ENCODE results near the gene FAM111A.

Gene FAM111A

DNA sequence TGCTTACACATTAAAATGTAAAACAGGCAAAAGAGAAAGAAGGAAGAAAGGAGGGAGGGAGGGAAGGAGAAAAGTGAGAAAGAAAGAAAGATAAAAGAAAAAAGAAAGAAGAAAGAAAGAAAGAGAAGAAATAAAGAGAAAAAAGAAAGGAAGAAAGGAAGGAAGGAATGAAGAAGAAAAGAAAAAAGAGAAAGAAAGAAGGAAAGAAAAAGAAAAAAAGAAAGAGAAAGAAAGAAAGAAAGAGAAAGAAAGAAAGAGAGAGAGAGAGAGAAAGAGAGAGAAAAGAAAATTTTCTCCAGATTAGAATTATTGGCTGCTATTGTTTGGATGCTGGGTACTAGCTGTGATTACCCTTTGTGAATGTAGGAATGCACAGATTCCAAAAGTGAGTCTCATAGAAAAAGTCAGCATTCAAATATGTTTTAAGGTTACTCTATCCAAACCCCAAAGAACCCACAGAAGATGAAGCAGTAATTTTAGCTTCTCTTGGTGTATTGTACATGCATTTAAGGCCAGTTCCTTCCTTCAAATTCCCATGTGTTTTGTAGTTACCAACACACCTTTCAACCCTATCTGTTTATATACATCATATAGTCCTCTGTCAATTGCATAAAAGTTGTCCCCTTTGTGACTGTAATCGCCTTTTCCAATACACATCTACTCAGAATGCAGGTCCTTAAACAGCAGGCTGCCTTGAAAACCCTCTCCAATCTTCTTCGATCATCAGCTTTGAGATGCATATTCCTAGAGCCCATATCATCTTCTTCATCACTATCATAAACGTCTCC, 789 bp upstream of the FAM111A start:
- WGBS (ENCODE audit: insufficient coverage): 0% methylated on average over 1 of the region's 3 CpGs
- DNase-seq: no peak
- Histone ChIP-seq H3K27ac (ENCODE audit: insufficient read depth in 1 of 2, low read depth in 1 of 2, low read length in 2 of 2, poor library complexity in 1 of 2, severe bottlenecking in 2 of 2) (peak overlapping the region; percentile 21 to 95), H3K9me3 (ENCODE audit: control extremely low read depth in 1 of 5, control insufficient read depth in 4 of 5, insufficient read depth in 2 of 5, low read depth in 1 of 5, low read length in 4 of 5) (no peaks in the 10 kb centered on the region), H3K4me3 (ENCODE audit: control insufficient read depth in 1 of 7, extremely low read depth in 1 of 7, insufficient read depth in 4 of 7, low read depth in 2 of 7, low read length in 6 of 7) (peak overlapping the region; percentile 84 to 99 (median 94)), H3K27me3 (replicated peaks in 2 of 5; ENCODE audit: control insufficient read depth in 4 of 5, insufficient read depth in 5 of 5, low read length in 4 of 5) (no peaks in the 10 kb centered on the region), H3K36me3 (ENCODE audit: control insufficient read depth in 4 of 4, insufficient read depth in 4 of 4, low read length in 3 of 4) (peaks cover 0 to 5% (median 2%) of the 10 kb centered on the region in 4 experiments), H3K4me1 (ENCODE audit: control extremely low read depth in 1 of 4, control insufficient read depth in 4 of 4, insufficient read depth in 4 of 4, low read length in 3 of 4) (peaks cover 26 to 47% (median 41%) of the 10 kb centered on the region in 4 experiments)
- CTCF ChIA-PET: interaction anchor here (0.8 to 10.0 kb wide), 7 partner anchors 9 to 57 kb away, joined by 3 to 117 read pairs (median 3); partner anchors contain the start of gene DTX4
- POLR2A ChIA-PET: no interaction called here

DNA sequence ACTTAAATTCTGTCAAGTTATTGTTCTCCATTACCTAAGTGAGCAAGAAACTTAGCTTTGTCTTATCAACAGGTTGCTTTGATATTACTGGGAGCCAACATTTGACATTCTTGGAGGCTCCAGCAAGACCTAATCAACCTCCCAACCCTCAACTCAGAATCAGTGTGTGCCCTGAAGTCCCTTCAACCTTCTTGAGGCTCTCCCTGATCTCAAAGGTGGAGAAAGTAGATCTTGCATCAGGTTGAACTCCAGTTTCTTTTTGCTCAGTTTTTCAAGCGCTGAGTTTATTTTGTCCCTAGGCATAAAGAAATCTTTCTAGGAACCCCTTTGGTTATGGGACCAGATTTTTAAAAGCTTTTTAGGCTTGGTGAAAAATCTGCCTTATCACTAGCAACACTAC, 1.4 kb downstream of the FAM111A start:
- Histone ChIP-seq H3K27ac (ENCODE audit: insufficient read depth in 1 of 2, low read depth in 1 of 2, low read length in 2 of 2, poor library complexity in 1 of 2, severe bottlenecking in 2 of 2) (peak overlapping the region; percentile 36 to 95), H3K9me3 (ENCODE audit: control extremely low read depth in 1 of 5, control insufficient read depth in 4 of 5, insufficient read depth in 2 of 5, low read depth in 1 of 5, low read length in 4 of 5) (no peaks in the 10 kb centered on the region), H3K4me3 (ENCODE audit: control insufficient read depth in 1 of 7, extremely low read depth in 1 of 7, insufficient read depth in 4 of 7, low read depth in 2 of 7, low read length in 6 of 7) (peak overlapping the region in 6 of 7 experiments; percentile 65 to 99 (median 89)), H3K36me3 (ENCODE audit: control insufficient read depth in 4 of 4, insufficient read depth in 4 of 4, low read length in 3 of 4) (peaks cover 10 to 22% (median 11%) of the 10 kb centered on the region in 4 experiments), H3K27me3 (replicated peaks in 2 of 5; ENCODE audit: control insufficient read depth in 4 of 5, insufficient read depth in 5 of 5, low read length in 4 of 5) (no peaks in the 10 kb centered on the region), H3K4me1 (ENCODE audit: control extremely low read depth in 1 of 4, control insufficient read depth in 4 of 4, insufficient read depth in 4 of 4, low read length in 3 of 4) (peaks cover 26 to 49% (median 41%) of the 10 kb centered on the region in 4 experiments)
- peak in 1 of 3 donors; percentile 5 for DNase-seq
- WGBS (ENCODE audit: insufficient coverage): 100% methylated on average over 1 of the region's 1 CpG
- ChIA-PET CTCF (interaction anchor here (0.8 to 10.0 kb wide), 7 partner anchors 8 to 191 kb away, joined by 3 to 117 read pairs (median 4); partner anchors contain the start of gene DTX4), POLR2A (interaction anchor here (0.6 kb wide), 1 partner anchor 16 kb away, joined by 3 read pairs; no protein-coding TSS in a partner anchor)

DNA sequence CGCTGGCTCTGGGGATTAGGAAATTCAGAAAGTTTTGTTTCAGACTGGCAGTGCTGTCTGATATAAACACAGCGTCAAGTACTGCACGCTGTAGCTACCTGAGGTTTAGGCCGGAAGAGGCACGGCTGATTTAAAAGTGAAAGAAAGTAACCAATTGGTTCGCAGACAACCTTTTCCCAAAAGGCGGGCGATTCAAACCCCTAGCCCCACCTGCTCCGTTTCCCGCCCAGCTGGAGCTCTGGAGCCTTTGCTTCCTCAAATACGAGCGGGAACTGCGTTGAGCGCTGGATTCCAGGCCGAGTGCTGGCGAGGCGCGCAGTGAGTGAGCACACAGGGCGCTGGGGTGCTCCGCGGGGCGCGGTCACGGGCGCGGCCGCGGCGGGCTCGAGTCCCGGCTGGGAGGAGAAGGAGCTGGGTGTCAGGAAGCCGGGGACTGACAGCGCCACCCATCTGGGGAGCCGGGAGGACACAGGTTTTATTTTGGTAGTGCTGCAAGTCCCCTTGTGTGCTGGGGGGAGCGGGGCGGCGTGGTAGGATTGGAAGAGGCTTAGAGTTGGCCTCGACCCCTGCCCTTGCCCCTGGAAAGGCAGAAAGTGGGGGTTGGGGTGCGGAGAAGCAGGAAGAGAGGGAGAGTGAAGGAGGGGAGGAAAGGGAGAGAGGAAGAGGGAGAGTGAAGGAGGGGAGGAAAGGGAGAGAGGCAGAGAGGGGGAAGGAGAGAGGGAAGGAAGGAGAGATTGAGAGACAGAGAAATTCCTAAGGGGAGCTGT, 2.1 kb downstream of the FAM111A start:
- Histone ChIP-seq H3K9me3 (ENCODE audit: control extremely low read depth in 1 of 5, control insufficient read depth in 4 of 5, insufficient read depth in 2 of 5, low read depth in 1 of 5, low read length in 4 of 5) (no peaks in the 10 kb centered on the region), H3K27me3 (replicated peaks in 2 of 5; ENCODE audit: control insufficient read depth in 4 of 5, insufficient read depth in 5 of 5, low read length in 4 of 5) (no peaks in the 10 kb centered on the region), H3K27ac (ENCODE audit: insufficient read depth in 1 of 2, low read depth in 1 of 2, low read length in 2 of 2, poor library complexity in 1 of 2, severe bottlenecking in 2 of 2) (peak overlapping the region; percentile 36 to 95), H3K4me1 (ENCODE audit: control extremely low read depth in 1 of 4, control insufficient read depth in 4 of 4, insufficient read depth in 4 of 4, low read length in 3 of 4) (peaks cover 26 to 49% (median 41%) of the 10 kb centered on the region in 4 experiments), H3K4me3 (ENCODE audit: control insufficient read depth in 1 of 7, extremely low read depth in 1 of 7, insufficient read depth in 4 of 7, low read depth in 2 of 7, low read length in 6 of 7) (peak overlapping the region; percentile 56 to 99 (median 84)), H3K36me3 (ENCODE audit: control insufficient read depth in 4 of 4, insufficient read depth in 4 of 4, low read length in 3 of 4) (peaks cover 10 to 27% (median 12%) of the 10 kb centered on the region in 4 experiments)
- ChIA-PET CTCF (interaction anchor here (0.8 to 10.0 kb wide), 7 partner anchors 9 to 192 kb away, joined by 3 to 117 read pairs (median 4); partner anchors contain the start of gene DTX4), POLR2A (no interaction called here)
- DNase-seq: peak; percentile 86 to 94 (median 93)
- WGBS (ENCODE audit: insufficient coverage): 2% methylated on average over 13 of the region's 39 CpGs

DNA sequence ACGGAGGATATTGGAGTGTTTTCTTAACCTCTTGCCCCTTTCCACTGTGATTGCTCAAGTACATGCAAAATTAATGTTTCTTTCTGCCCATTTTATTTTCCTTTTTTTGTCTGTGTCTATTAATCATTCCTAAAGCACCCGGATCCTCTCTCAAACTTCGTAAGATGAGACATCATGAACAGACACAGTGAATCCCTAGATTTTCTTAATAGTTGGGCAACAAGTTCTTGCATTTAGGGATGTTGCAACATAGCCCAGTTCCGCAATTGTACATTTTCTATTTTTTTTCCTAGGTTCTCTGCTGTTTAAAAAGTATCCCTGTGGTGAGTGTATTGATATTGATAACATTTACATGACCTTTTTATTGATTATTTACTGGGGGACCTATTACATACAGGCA, 2.9 kb downstream of the FAM111A start:
- Histone ChIP-seq H3K9me3 (ENCODE audit: control extremely low read depth in 1 of 5, control insufficient read depth in 4 of 5, insufficient read depth in 2 of 5, low read depth in 1 of 5, low read length in 4 of 5) (no peaks in the 10 kb centered on the region), H3K27ac (ENCODE audit: insufficient read depth in 1 of 2, low read depth in 1 of 2, low read length in 2 of 2, poor library complexity in 1 of 2, severe bottlenecking in 2 of 2) (peak overlapping the region in 1 of 2 experiments; percentile 55), H3K4me3 (ENCODE audit: control insufficient read depth in 1 of 7, extremely low read depth in 1 of 7, insufficient read depth in 4 of 7, low read depth in 2 of 7, low read length in 6 of 7) (peak overlapping the region in 6 of 7 experiments; percentile 65 to 99 (median 89)), H3K4me1 (ENCODE audit: control extremely low read depth in 1 of 4, control insufficient read depth in 4 of 4, insufficient read depth in 4 of 4, low read length in 3 of 4) (peaks cover 26 to 49% (median 41%) of the 10 kb centered on the region in 4 experiments), H3K36me3 (ENCODE audit: control insufficient read depth in 4 of 4, insufficient read depth in 4 of 4, low read length in 3 of 4) (peaks cover 12 to 32% (median 14%) of the 10 kb centered on the region in 4 experiments), H3K27me3 (replicated peaks in 2 of 5; ENCODE audit: control insufficient read depth in 4 of 5, insufficient read depth in 5 of 5, low read length in 4 of 5) (no peaks in the 10 kb centered on the region)
- 80% methylated on average over 1 of the region's 4 CpGs for WGBS (ENCODE audit: insufficient coverage)
- POLR2A ChIA-PET: no interaction called here
- peak in 2 of 3 donors; percentile 36 to 42 for DNase-seq
- CTCF ChIA-PET: interaction anchor here (1.5 to 10.0 kb wide), 2 partner anchors 11 to 41 kb away, joined by 3 to 117 read pairs; no protein-coding TSS in a partner anchor

DNA sequence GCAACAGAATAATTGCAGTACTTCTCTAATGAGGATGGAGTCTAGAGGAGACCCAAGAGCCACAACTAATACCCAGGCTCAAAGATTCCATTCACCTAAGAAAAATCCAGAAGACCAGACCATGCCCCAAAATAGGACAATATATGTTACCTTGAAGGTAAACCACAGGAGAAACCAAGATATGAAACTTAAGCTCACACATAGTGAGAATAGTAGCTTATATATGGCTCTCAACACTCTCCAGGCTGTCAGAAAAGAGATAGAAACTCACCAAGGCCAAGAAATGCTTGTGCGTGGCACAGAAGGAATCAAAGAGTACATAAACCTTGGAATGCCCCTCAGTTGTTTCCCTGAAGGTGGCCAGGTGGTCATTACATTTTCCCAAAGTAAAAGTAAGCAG, 9.1 kb downstream of the FAM111A start:
- POLR2A ChIA-PET: no interaction called here
- 100% methylated on average over 1 of the region's 1 CpG for WGBS (ENCODE audit: insufficient coverage)

DNA sequence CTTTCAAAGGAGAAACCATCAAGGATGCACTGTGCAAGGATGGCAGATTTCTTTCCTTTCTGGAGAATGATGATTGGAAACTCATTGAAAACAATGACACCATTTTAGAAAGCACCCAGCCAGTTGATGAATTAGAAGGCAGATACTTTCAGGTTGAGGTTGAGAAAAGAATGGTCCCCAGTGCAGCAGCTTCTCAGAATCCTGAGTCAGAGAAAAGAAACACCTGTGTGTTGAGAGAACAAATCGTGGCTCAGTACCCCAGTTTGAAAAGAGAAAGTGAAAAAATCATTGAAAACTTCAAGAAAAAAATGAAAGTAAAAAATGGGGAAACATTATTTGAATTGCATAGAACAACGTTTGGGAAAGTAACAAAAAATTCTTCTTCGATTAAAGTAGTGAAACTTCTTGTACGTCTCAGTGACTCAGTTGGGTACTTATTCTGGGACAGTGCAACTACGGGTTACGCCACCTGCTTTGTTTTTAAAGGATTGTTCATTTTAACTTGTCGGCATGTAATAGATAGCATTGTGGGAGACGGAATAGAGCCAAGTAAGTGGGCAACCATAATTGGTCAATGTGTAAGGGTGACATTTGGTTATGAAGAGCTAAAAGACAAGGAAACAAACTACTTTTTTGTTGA, 9.8 kb downstream of the FAM111A start:
- H3K36me3 ChIP-seq (ENCODE audit: control insufficient read depth in 4 of 4, insufficient read depth in 4 of 4, low read length in 3 of 4): peaks cover 22 to 46% (median 27%) of the 10 kb centered on the region in 4 experiments
- DNase-seq: no peak
- POLR2A ChIA-PET: no interaction called here
- peaks cover 0 to 6% (median 5%) of the 10 kb centered on the region in 4 experiments for H3K4me1 ChIP-seq (ENCODE audit: control extremely low read depth in 1 of 4, control insufficient read depth in 4 of 4, insufficient read depth in 4 of 4, low read length in 3 of 4)
- H3K27me3 ChIP-seq (replicated peaks in 2 of 5; ENCODE audit: control insufficient read depth in 4 of 5, insufficient read depth in 5 of 5, low read length in 4 of 5): no peaks in the 10 kb centered on the region
- no peak overlapping the region for H3K4me3 ChIP-seq (ENCODE audit: control insufficient read depth in 1 of 7, extremely low read depth in 1 of 7, insufficient read depth in 4 of 7, low read depth in 2 of 7, low read length in 6 of 7)
- H3K9me3 ChIP-seq (ENCODE audit: control extremely low read depth in 1 of 5, control insufficient read depth in 4 of 5, insufficient read depth in 2 of 5, low read depth in 1 of 5, low read length in 4 of 5): no peaks in the 10 kb centered on the region
- no peak overlapping the region for H3K27ac ChIP-seq (ENCODE audit: insufficient read depth in 1 of 2, low read depth in 1 of 2, low read length in 2 of 2, poor library complexity in 1 of 2, severe bottlenecking in 2 of 2)
- CTCF ChIA-PET: no interaction called here
- WGBS (ENCODE audit: insufficient coverage): 95% methylated on average over 8 of the region's 8 CpGs

More for the DNA sequence above, 9.1 kb downstream of the FAM111A start:
- Histone ChIP-seq H3K4me3 (ENCODE audit: control insufficient read depth in 1 of 7, extremely low read depth in 1 of 7, insufficient read depth in 4 of 7, low read depth in 2 of 7, low read length in 6 of 7) (no peak overlapping the region), H3K27me3 (replicated peaks in 2 of 5; ENCODE audit: control insufficient read depth in 4 of 5, insufficient read depth in 5 of 5, low read length in 4 of 5) (no peaks in the 10 kb centered on the region), H3K9me3 (ENCODE audit: control extremely low read depth in 1 of 5, control insufficient read depth in 4 of 5, insufficient read depth in 2 of 5, low read depth in 1 of 5, low read length in 4 of 5) (no peaks in the 10 kb centered on the region), H3K4me1 (ENCODE audit: control extremely low read depth in 1 of 4, control insufficient read depth in 4 of 4, insufficient read depth in 4 of 4, low read length in 3 of 4) (peaks cover 0 to 3% (median 0%) of the 10 kb centered on the region in 4 experiments), H3K27ac (ENCODE audit: insufficient read depth in 1 of 2, low read depth in 1 of 2, low read length in 2 of 2, poor library complexity in 1 of 2, severe bottlenecking in 2 of 2) (no peak overlapping the region), H3K36me3 (ENCODE audit: control insufficient read depth in 4 of 4, insufficient read depth in 4 of 4, low read length in 3 of 4) (peaks cover 23 to 51% (median 30%) of the 10 kb centered on the region in 4 experiments)
- no peak for DNase-seq
- CTCF ChIA-PET: interaction anchor here (1.2 kb wide), 1 partner anchor 9 kb away, joined by 3 read pairs; the partner anchor contains the start of gene FAM111A

Measured in common myeloid progenitor, CD34-positive (primary cell).